DND-41 (cell line): ENCODE measurements around the gene PPP4R2.

Source experiments
- CTCF ChIP-seq: IDR thresholded peaks from 2 replicates; pipeline ENCODE4 v1.5.1; 2012; ENCODE audit warnings: borderline replicate concordance, low read length, moderate library complexity, mild to moderate bottlenecking; ENCODE audit not compliant: poor library complexity, severe bottlenecking; ENCODE audit errors: extremely low read depth
- EZH2 ChIP-seq: IDR thresholded peaks from 3 replicates; pipeline ENCODE4 v1.6.1; 2012; ENCODE audit warnings: borderline replicate concordance, low read depth, mild to moderate bottlenecking, moderate library complexity, low read length, inconsistent platforms; ENCODE audit not compliant: severe bottlenecking

GRCh38 chr3:73108750-73109149 is 112.1 kb downstream of the PPP4R2 start:
- TF ChIP-seq CTCF (no peak), EZH2 (no peak)
